ENCODE results near the gene TRIM37.

- TF ChIP-seq YY1 (IDR thresholded peaks at IDR 0.05; ENCODE audit: low read depth) (no peak), RAD21 (IDR thresholded peaks at IDR 0.05; ENCODE audit: low read depth) (peak; percentile 91), NFIC (IDR thresholded peaks at IDR 0.05) (no peak), TAF1 (IDR thresholded peaks at IDR 0.05; ENCODE audit: low read depth) (no peak), REST (IDR thresholded peaks at IDR 0.05; ENCODE audit: low read depth) (no peak)
These were observed 102.2 kb downstream of the TRIM37 start for GRCh38 chr17:59004338-59005111.

All from Ishikawa (cell line).